Prostate gland (tissue), 2 donors: ENCODE data around the gene FHOD3.

Experiments
- POLR2A ChIP-seq: fragments of 450-650 bp; IDR thresholded peaks from one replicate; pipeline ENCODE4 v1.6.1; 2016; ENCODE audit warnings: antibody characterized with exemption, mild to moderate bottlenecking
- POLR2AphosphoS5 ChIP-seq: sonication (generic); formaldehyde crosslinking; IDR thresholded peaks from one replicate; pipeline ENCODE4 v1.6.1; 2017; ENCODE audit warnings: antibody characterized with exemption
- TF ChIP-seq, protein P1 (sequence below), 4 experiments: fragments of 200-600 bp in 2 of 4; fragments of 450-650 bp in 2 of 4; sonication (generic) in 2 of 4; IDR thresholded peaks; 1 replicate in 3 of 4; 2 replicates in 1 of 4; pipeline ENCODE4 v1.5.1; 2016 to 2019; ENCODE audit warnings: antibody characterized with exemption in 4 of 4, mild to moderate bottlenecking in 2 of 4, moderate library complexity in 2 of 4

DNA sequence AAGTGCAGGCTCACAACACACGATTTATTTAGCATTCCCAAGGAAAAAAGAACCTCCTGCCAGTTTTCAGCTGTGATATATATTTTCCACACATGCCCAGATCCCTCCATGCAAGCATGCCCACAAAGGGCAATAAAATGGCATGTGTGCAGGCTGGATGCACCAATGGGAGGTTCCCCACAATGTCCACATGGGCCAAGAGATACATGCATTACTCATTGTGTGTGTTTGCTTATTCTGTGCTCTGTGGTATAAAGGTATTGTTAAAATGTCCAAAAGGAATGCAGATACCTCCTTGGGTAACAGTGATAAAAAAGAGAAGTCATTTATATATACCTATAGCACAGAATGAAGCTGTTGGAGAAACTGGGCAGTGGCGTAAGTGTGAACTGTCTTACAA lies 207.4 kb downstream of the FHOD3 start:
- no peak for TF ChIP-seq POLR2A
- TF ChIP-seq, protein P1, sequence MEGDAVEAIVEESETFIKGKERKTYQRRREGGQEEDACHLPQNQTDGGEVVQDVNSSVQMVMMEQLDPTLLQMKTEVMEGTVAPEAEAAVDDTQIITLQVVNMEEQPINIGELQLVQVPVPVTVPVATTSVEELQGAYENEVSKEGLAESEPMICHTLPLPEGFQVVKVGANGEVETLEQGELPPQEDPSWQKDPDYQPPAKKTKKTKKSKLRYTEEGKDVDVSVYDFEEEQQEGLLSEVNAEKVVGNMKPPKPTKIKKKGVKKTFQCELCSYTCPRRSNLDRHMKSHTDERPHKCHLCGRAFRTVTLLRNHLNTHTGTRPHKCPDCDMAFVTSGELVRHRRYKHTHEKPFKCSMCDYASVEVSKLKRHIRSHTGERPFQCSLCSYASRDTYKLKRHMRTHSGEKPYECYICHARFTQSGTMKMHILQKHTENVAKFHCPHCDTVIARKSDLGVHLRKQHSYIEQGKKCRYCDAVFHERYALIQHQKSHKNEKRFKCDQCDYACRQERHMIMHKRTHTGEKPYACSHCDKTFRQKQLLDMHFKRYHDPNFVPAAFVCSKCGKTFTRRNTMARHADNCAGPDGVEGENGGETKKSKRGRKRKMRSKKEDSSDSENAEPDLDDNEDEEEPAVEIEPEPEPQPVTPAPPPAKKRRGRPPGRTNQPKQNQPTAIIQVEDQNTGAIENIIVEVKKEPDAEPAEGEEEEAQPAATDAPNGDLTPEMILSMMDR (IDR thresholded peaks at IDR 0.05) = no peak
- TF ChIP-seq POLR2AphosphoS5 = no peak
